Measurements from ENCODE around the gene HPX. TPM values are rescaled to one million over a fixed set of nuclear protein-coding genes. Genes with fewer than 3 reads are reported as not detected.
"Not testable (repeated sequence)": the region's sequence is repeated elsewhere in the genome, so short reads cannot be mapped to it uniquely, and the experiment has no call there.

Gene HPX
- total RNA-seq, 4 donors from 2014 or later, result 0.33 to 0.67 TPM; not detected in 2

GRCh38 chr11:6393989-6394670 is 46.7 kb downstream of the HPX start:
- TF ChIP-seq POLR2A (IDR thresholded peaks at IDR 0.05), result no peak
- no peak for TF ChIP-seq CTCF (IDR thresholded peaks at IDR 0.05)
- no peaks in the 10 kb centered on the region for H3K27me3 ChIP-seq
- WGBS, 2 donors, result 93 to 95% methylated on average over 11 to 14 of the region's 16 CpGs
- intact Hi-C loops (cut with DNase I), result loop anchor here (10.0 kb wide), 1 partner anchor 101 kb away; the partner anchor contains the start of gene DNHD1
- H3K4me3 ChIP-seq (replicated peaks in 1 of 3), result no peak overlapping the region
- H3K9me3 ChIP-seq, result no peaks in the 10 kb centered on the region
- no peak for DNase-seq
- H3K27ac ChIP-seq, result no peak overlapping the region
- H3K36me3 ChIP-seq, result peaks cover 0 to 3% of the 10 kb centered on the region in 2 donors
- H3K4me1 ChIP-seq, result peaks cover 8 to 12% of the 10 kb centered on the region in 2 donors

DNA sequence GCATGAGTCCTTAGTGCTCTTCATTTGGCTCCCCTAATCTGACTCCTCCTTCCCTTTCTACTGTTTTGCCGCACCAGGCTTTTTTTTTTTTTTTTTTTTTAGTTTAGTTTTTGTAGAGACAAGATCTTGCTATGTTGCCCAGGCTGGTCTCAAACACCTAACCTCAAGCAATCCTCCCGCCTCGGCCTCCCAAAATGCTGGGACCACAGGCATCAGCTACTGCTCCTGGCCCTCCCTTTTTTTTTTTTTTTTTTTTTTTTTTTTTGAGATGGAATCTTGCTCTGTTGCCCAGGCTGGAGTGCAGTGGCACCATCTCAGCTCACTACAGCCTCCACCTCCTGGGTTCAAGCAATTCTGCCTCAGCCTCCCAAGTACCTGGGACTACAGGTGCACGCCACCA is 48.5 kb downstream of the HPX start:
- WGBS, 2 donors, result 96 to 97% methylated on average over 4 of the region's 4 CpGs
- not testable (repeated sequence) for H3K9me3 ChIP-seq
- intact Hi-C loops (cut with DNase I), result loop anchor here (10.0 kb wide), 1 partner anchor 103 kb away; the partner anchor contains the start of gene DNHD1

GRCh38 chr11:6391537-6392134 is 49.2 kb downstream of the HPX start:
- no peak for DNase-seq
- Histone ChIP-seq H3K4me1 (peaks cover 8 to 12% of the 10 kb centered on the region in 2 donors), H3K4me3 (replicated peaks in 1 of 3) (peak overlapping the region in 1 of 3 donors; percentile 75), H3K27me3 (no peaks in the 10 kb centered on the region), H3K27ac (no peak overlapping the region), H3K36me3 (no peaks in the 10 kb centered on the region), H3K9me3 (no peaks in the 10 kb centered on the region)
- TF ChIP-seq CTCF (IDR thresholded peaks at IDR 0.05), result no peak
- no peak for TF ChIP-seq POLR2A (IDR thresholded peaks at IDR 0.05)
- intact Hi-C loops (cut with DNase I), result loop anchor here (10.0 kb wide), 1 partner anchor 103 kb away; the partner anchor contains the start of gene DNHD1
- WGBS, 2 donors, result 89 to 99% methylated on average over 11 to 15 of the region's 18 CpGs

More for the DNA sequence above, 48.5 kb downstream of the HPX start:
- not testable (repeated sequence) for H3K4me3 ChIP-seq (replicated peaks in 1 of 3); H3K27me3 ChIP-seq; DNase-seq; H3K27ac ChIP-seq; H3K36me3 ChIP-seq
- peaks cover 8 to 12% of the 10 kb centered on the region in 2 donors for H3K4me1 ChIP-seq

- H3K36me3 ChIP-seq, result no peaks in the 10 kb centered on the region
- intact Hi-C loops (cut with DNase I), result loop anchor here (10.0 kb wide), 1 partner anchor 104 kb away; the partner anchor contains the start of gene DNHD1
- H3K4me3 ChIP-seq (replicated peaks in 1 of 3), result peak overlapping the region; percentile 37 to 75 (median 67)
- H3K27ac ChIP-seq, result peak overlapping the region; percentile 76 to 89 (median 88)
- peak in 1 of 2 donors; percentile 20 for DNase-seq
- no peak for TF ChIP-seq POLR2A (IDR thresholded peaks at IDR 0.05)
- TF ChIP-seq CTCF (IDR thresholded peaks at IDR 0.05), result no peak
- H3K27me3 ChIP-seq, result no peaks in the 10 kb centered on the region
- 41 to 88% methylated on average over 6 to 14 of the region's 19 CpGs for WGBS, 2 donors
- H3K4me1 ChIP-seq, result peaks cover 8 to 12% of the 10 kb centered on the region in 2 donors
- H3K9me3 ChIP-seq, result no peaks in the 10 kb centered on the region
These were observed 49.9 kb downstream of the HPX start for GRCh38 chr11:6390718-6391469.

DNA sequence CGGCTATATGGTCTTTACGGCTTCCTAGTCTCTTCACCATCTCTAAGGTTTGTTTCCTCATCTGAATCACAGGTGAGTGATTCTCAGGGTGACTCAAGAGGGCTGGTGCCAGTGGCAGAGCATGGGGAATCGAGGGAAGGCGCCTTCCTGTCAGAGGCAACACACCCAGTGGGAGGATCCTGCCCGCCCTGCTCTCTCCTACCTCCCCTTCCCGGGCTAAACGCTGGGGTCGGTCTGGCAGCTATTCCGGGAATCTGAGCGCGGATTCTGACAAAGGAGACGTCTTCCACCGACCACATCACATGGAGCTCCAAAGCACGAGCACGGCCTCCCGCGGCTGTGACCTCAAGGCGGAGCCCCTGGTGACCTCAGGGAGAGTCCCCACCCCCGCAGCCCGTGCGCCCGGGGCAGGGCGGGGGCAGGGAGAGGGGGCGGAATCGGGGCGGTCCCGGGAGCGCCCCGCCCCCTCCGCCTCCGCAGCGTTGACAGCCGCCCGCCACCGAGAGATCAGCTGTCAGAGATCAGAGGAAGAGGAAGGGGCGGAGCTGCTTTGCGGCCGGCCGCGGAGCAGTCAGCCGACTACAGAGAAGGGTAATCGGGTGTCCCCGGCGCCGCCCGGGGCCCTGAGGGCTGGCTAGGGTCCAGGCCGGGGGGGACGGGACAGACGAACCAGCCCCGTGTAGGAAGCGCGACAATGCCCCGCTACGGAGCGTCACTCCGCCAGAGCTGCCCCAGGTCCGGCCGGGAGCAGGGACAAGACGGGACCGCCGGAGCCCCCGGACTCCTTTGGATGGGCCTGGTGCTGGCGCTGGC is 50.7 kb downstream of the HPX start, which contains the start of gene SMPD1:
SMPD1 (plus strand) TSS at position 570 of the 813 bp plus-strand sequence; CDS start at position 695, 125 bp downstream.
- 1 to 7% methylated on average over 7 to 11 of the region's 63 CpGs for WGBS, 2 donors
- intact Hi-C loops (cut with DNase I), result loop anchor here (10.0 kb wide), 1 partner anchor 105 kb away; the partner anchor contains the start of gene DNHD1

More for the DNA sequence above, 50.7 kb downstream of the HPX start, which contains the start of gene SMPD1:
- peak; percentile 95 to 96 for DNase-seq
- TF ChIP-seq CTCF (IDR thresholded peaks at IDR 0.05) (no peak), POLR2A (IDR thresholded peaks at IDR 0.05) (peak in 1 of 2 donors; percentile 89)
- Histone ChIP-seq H3K27me3 (no peaks in the 10 kb centered on the region), H3K36me3 (no peaks in the 10 kb centered on the region), H3K9me3 (no peaks in the 10 kb centered on the region), H3K4me3 (replicated peaks in 1 of 3) (peak within 1 kb of the TSS; percentile 37 to 75 (median 67)), H3K27ac (peak within 1 kb of the TSS; percentile 88 to 94 (median 89)), H3K4me1 (peaks cover 8 to 12% of the 10 kb centered on the region in 2 donors)

Data from thyroid gland (tissue), 4 donors.